Immature natural killer cell (primary cell): ENCODE data around the gene FAT1. TPM values are rescaled to one million over a fixed set of nuclear protein-coding genes. Genes with fewer than 3 reads are reported as not detected.
A peak's percentile ranks its signal among the peaks of the same experiment; 100 is the strongest.
"Not testable (repeated sequence)": the region's sequence is repeated elsewhere in the genome, so short reads cannot be mapped to it uniquely, and the experiment has no call there.

Experiments
- DNase-seq, 3 donors: peaks; one replicate each; pipeline ENCODE4 v3.0.0; 2022; ENCODE audit warnings: mixed read lengths in 1 of 3
- H3K27ac Mint-ChIP-seq, 6 donors: one replicate each; pipeline ENCODE4 v1.8.0; 2020; ENCODE audit warnings: mixed read lengths in 6 of 6, mild to moderate bottlenecking in 5 of 6, inconsistent platforms in 4 of 6, moderate library complexity in 3 of 6
- H3K27me3 Mint-ChIP-seq, 3 donors: one replicate each; pipeline ENCODE4 v1.8.0; 2020 to 2021; ENCODE audit warnings: low read depth in 3 of 3, mild to moderate bottlenecking in 3 of 3, mixed read lengths in 3 of 3, moderate library complexity in 3 of 3, inconsistent platforms in 1 of 3
- H3K36me3 Mint-ChIP-seq, 3 donors: one replicate each; pipeline ENCODE4 v1.8.0; 2020; ENCODE audit warnings: mixed read lengths in 3 of 3, inconsistent platforms in 2 of 3, mild to moderate bottlenecking in 2 of 3
- H3K4me1 Mint-ChIP-seq, 2 donors: one replicate each; pipeline ENCODE4 v1.8.0; 2020; ENCODE audit warnings: inconsistent platforms in 2 of 2, mild to moderate bottlenecking in 2 of 2, mixed read lengths in 2 of 2, moderate library complexity in 1 of 2
- H3K4me3 Mint-ChIP-seq, 5 donors: one replicate each; pipeline ENCODE4 v1.8.0; 2020; ENCODE audit warnings: mild to moderate bottlenecking in 5 of 5, mixed read lengths in 5 of 5, inconsistent platforms in 3 of 5, moderate library complexity in 3 of 5
- H3K9me3 Mint-ChIP-seq, 6 donors: one replicate each; pipeline ENCODE4 v1.8.0; 2020; ENCODE audit warnings: mild to moderate bottlenecking in 6 of 6, mixed read lengths in 6 of 6, inconsistent platforms in 4 of 6, moderate library complexity in 3 of 6
- polyA plus RNA-seq, 3 donors: library from polyadenylated mRNA; unstranded; fragments of 300-500 nt; fragmentation: Illumina TruSeq; gene quantifications; one replicate each; pipeline ENCODE4 v1.2.3, GENCODE V29; 2021

The FAT1 gene
- polyA plus RNA-seq, 3 donors from 2014 or later = not detected

GRCh38 chr4:186761393-186761792, 37.7 kb upstream of the FAT1 start:
- Mint-ChIP-seq H3K4me1 (no peaks in the 10 kb centered on the region), H3K9me3 (peaks cover 8 to 53% (median 16%) of the 10 kb centered on the region in 6 donors), H3K36me3 (no peaks in the 10 kb centered on the region), H3K27me3 (peaks cover 0 to 6% (median 6%) of the 10 kb centered on the region in 3 donors), H3K27ac (peak overlapping the region in 1 of 6 donors; percentile 36), H3K4me3 (no peak overlapping the region)
- DNase-seq = no peak

DNA sequence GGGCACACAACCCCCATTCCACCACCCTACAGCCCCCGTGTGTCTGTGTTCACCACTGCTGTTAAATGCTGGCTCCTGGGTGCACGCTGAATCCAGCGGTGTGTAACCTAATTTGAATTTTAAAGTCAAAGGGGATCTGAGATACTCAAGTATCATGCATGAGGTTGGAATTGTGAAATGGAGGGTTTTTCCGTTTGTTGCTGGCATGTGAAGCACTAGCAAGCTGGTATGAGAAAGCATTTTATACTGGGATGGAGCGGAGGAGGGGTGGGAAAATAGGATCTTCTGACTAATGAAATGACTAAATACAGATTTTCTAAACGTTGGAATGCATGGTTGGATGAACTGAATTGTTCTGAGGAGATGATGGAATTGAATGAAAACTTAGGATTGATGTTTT, 36.9 kb upstream of the FAT1 start:
- no peak for DNase-seq
- Mint-ChIP-seq H3K9me3 (peaks cover 6 to 48% (median 17%) of the 10 kb centered on the region in 6 donors), H3K4me1 (no peaks in the 10 kb centered on the region), H3K27ac (no peak overlapping the region), H3K27me3 (peaks cover 0 to 6% (median 0%) of the 10 kb centered on the region in 3 donors), H3K4me3 (no peak overlapping the region), H3K36me3 (no peaks in the 10 kb centered on the region)

GRCh38 chr4:186759990-186760389, 36.3 kb upstream of the FAT1 start:
- Mint-ChIP-seq H3K4me3 (no peak overlapping the region), H3K9me3 (peaks cover 6 to 47% (median 16%) of the 10 kb centered on the region in 6 donors), H3K27me3 (peaks cover 0 to 6% (median 0%) of the 10 kb centered on the region in 3 donors), H3K27ac (no peak overlapping the region), H3K36me3 (no peaks in the 10 kb centered on the region), H3K4me1 (no peaks in the 10 kb centered on the region)
- no peak for DNase-seq

GRCh38 chr4:186758929-186759682, 35.5 kb upstream of the FAT1 start:
- Mint-ChIP-seq H3K9me3 (peaks cover 6 to 41% (median 14%) of the 10 kb centered on the region in 6 donors), H3K4me3 (no peak overlapping the region), H3K36me3 (no peaks in the 10 kb centered on the region), H3K27me3 (peaks cover 0 to 4% (median 0%) of the 10 kb centered on the region in 3 donors), H3K4me1 (no peaks in the 10 kb centered on the region), H3K27ac (no peak overlapping the region)
- no peak for DNase-seq

DNA sequence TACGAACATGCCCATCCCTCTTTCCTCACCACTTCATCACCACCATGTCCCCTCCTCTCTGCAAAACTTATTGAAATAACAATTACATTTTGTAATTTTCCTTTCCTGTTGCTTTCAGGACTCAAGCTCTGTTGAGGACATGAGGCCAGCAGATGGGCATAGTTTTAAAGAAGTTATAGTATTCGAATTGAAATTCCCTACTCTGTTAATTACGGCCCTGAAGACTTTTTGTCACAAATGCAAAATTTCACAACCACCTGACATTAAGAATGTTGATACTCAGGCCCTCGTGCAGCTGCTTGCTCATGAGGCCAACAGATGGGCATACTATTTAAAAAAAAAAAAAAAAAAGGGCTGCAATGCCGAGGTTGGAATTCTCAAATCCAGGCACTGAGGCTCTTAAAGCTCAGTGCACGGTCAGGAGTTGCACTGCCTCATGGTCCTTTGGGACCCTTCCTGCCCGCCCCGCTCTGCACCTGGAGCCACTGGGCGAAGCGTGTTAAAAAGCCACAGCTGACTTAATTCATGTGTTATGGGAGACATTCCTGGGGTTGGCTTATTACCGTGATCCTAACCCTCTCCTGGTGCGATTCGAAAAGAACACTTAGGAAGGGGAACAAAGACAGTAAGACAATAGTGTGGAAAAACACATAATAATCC, 34.2 kb upstream of the FAT1 start:
- H3K36me3 Mint-ChIP-seq = no peaks in the 10 kb centered on the region
- no peak for DNase-seq
- H3K4me1 Mint-ChIP-seq = no peaks in the 10 kb centered on the region
- peaks cover 0 to 3% (median 0%) of the 10 kb centered on the region in 3 donors for H3K27me3 Mint-ChIP-seq
- H3K9me3 Mint-ChIP-seq = peaks cover 6 to 36% (median 13%) of the 10 kb centered on the region in 6 donors
- H3K27ac Mint-ChIP-seq = no peak overlapping the region
- H3K4me3 Mint-ChIP-seq = no peak overlapping the region

- not testable (repeated sequence) for H3K4me3 Mint-ChIP-seq, H3K27me3 Mint-ChIP-seq, H3K27ac Mint-ChIP-seq, DNase-seq, H3K36me3 Mint-ChIP-seq, H3K4me1 Mint-ChIP-seq
- peaks cover 4 to 32% (median 12%) of the 10 kb centered on the region in 6 donors for H3K9me3 Mint-ChIP-seq
Measured at GRCh38 chr4:186756550-186756949, 32.9 kb upstream of the FAT1 start.

DNA sequence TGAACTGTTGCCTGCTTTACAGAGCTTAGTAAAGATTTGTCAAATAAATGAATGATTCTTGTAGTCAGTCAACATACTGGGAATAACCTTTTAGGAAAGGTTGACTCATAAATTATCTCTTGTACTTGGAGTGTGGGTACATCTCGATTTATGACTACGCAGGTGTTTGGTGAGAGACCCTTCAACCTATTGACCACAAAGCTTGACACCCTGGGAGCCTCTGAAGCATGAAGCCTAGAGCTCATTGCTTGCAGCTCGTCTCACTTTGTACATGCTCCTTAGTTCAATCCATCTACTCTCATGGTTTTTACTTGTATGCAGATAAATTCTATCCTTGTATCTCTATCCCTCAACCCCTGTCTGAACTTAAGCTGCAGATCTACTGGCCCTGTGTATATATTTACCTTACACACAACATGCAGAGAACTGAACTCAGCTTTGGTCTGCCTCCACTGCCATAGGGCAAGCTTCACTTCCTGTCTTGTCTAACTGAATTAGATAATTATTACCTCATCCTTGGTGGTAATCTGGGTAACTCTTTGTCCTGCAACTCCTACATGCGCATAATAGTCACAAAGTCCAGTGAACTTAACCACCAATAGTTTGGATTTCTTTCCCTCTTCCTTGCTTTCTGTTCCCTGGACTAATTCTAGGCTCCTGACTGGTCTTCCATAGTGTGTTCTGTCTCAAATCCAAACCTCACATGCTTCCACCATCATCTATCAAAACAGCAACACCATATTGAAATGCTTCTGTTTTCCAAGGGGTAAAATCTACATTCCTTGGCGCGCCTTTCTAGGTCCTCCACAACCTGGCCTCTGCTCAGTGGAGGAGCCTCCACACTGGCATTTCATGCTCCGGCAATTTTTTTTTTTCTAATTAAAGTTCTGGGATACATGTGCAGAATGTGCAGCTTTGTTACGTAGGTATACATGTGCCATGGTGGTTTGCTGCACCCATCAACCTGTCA, 32.2 kb upstream of the FAT1 start:
- H3K36me3 Mint-ChIP-seq = no peaks in the 10 kb centered on the region
- DNase-seq = no peak
- H3K9me3 Mint-ChIP-seq = peaks cover 4 to 29% (median 10%) of the 10 kb centered on the region in 6 donors
- no peak overlapping the region for H3K4me3 Mint-ChIP-seq
- no peaks in the 10 kb centered on the region for H3K4me1 Mint-ChIP-seq
- H3K27me3 Mint-ChIP-seq = peaks cover 0 to 3% (median 0%) of the 10 kb centered on the region in 3 donors
- no peak overlapping the region for H3K27ac Mint-ChIP-seq

- no peak for DNase-seq
- no peaks in the 10 kb centered on the region for H3K36me3 Mint-ChIP-seq
- peaks cover 0 to 2% (median 0%) of the 10 kb centered on the region in 3 donors for H3K27me3 Mint-ChIP-seq
- H3K9me3 Mint-ChIP-seq = peaks cover 3 to 35% (median 8%) of the 10 kb centered on the region in 6 donors
- H3K4me3 Mint-ChIP-seq = no peak overlapping the region
- no peak overlapping the region for H3K27ac Mint-ChIP-seq
- no peaks in the 10 kb centered on the region for H3K4me1 Mint-ChIP-seq
Measured at GRCh38 chr4:186754976-186755375, 31.3 kb upstream of the FAT1 start.

- H3K27ac Mint-ChIP-seq = no peak overlapping the region
- H3K36me3 Mint-ChIP-seq = no peaks in the 10 kb centered on the region
- H3K4me1 Mint-ChIP-seq = no peaks in the 10 kb centered on the region
- peaks cover 0 to 2% (median 0%) of the 10 kb centered on the region in 3 donors for H3K27me3 Mint-ChIP-seq
- H3K4me3 Mint-ChIP-seq = no peak overlapping the region
- H3K9me3 Mint-ChIP-seq = peaks cover under 1 to 23% (median 4%) of the 10 kb centered on the region in 6 donors
- DNase-seq = no peak
Measured at GRCh38 chr4:186752325-186752724, 28.7 kb upstream of the FAT1 start.

DNA sequence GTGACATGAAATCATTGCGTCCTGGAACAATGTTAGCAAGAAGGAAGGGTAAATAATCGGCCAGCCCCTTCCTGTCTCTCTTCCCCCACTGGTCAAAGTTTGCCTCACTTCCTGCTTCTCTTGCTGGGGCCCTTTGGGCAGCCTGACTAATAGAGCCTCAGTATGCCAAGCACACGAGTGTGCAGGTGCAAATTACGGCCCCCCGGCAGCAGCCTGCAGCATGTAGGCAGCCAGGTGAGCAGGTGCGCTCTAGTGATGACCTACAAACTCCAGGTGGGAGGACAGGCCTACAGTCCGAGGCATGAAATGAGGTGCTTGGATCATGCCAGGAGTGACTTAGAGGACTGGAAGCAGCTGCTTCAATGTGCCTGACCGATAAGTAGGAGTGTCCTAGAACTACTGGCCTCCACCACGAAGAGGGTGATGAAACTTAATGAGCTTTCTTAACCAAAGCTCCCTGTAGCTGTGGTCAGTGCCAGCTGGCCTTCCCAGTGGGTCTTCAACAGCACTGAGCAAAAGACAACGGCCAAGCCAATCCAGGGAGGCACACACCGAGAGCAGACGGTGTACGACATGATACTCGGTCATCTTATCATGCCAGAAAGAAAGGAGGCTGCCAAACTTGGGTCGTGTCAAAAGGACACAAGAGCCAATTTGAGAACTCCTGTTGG, 26.1 kb upstream of the FAT1 start:
- H3K27ac Mint-ChIP-seq = no peak overlapping the region
- H3K9me3 Mint-ChIP-seq = peaks cover 0 to 8% (median 1%) of the 10 kb centered on the region in 6 donors
- DNase-seq = no peak
- no peaks in the 10 kb centered on the region for H3K4me1 Mint-ChIP-seq
- no peak overlapping the region for H3K4me3 Mint-ChIP-seq
- no peaks in the 10 kb centered on the region for H3K36me3 Mint-ChIP-seq
- H3K27me3 Mint-ChIP-seq = no peaks in the 10 kb centered on the region

GRCh38 chr4:186746581-186746980, 22.9 kb upstream of the FAT1 start:
- no peaks in the 10 kb centered on the region for H3K27me3 Mint-ChIP-seq
- peaks cover 0 to 8% (median 1%) of the 10 kb centered on the region in 6 donors for H3K9me3 Mint-ChIP-seq
- H3K4me3 Mint-ChIP-seq = no peak overlapping the region
- H3K4me1 Mint-ChIP-seq = no peaks in the 10 kb centered on the region
- H3K36me3 Mint-ChIP-seq = no peaks in the 10 kb centered on the region
- H3K27ac Mint-ChIP-seq = no peak overlapping the region
- DNase-seq = no peak

DNA sequence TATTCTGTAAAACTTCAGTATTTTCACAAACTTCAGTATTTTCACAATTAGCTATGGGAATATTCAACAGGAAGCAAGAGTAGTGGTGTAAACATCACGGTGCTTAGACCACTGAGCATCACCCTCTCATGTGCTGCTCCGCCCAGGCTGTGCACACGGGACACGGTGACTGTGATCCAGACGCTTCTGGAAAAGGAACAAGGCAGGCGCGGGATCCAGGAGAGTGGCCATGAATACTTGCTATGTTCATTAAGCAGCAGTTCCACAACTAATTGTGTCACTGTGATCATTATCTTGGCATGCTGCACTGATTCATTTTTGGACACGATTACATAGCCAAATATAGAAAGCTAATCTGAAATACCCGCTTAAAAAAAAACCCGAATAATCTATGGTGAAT, 19.6 kb upstream of the FAT1 start:
- no peaks in the 10 kb centered on the region for H3K27me3 Mint-ChIP-seq
- DNase-seq = no peak
- no peak overlapping the region for H3K27ac Mint-ChIP-seq
- no peaks in the 10 kb centered on the region for H3K36me3 Mint-ChIP-seq
- no peak overlapping the region for H3K4me3 Mint-ChIP-seq
- H3K4me1 Mint-ChIP-seq = no peaks in the 10 kb centered on the region
- peaks cover 0 to 5% (median 1%) of the 10 kb centered on the region in 6 donors for H3K9me3 Mint-ChIP-seq

GRCh38 chr4:186740822-186741221, 17.2 kb upstream of the FAT1 start:
- no peaks in the 10 kb centered on the region for H3K27me3 Mint-ChIP-seq
- H3K27ac Mint-ChIP-seq = no peak overlapping the region
- no peaks in the 10 kb centered on the region for H3K4me1 Mint-ChIP-seq
- no peak for DNase-seq
- H3K9me3 Mint-ChIP-seq = peaks cover 0 to 7% (median 4%) of the 10 kb centered on the region in 6 donors
- H3K4me3 Mint-ChIP-seq = no peak overlapping the region
- H3K36me3 Mint-ChIP-seq = no peaks in the 10 kb centered on the region
